Stimulated activated CD4-positive, alpha-beta T cell treated with anti-CD3 and anti-CD28 coated beads, Interleukin-4, amount 100 ng/mL, for 4 hours (primary cell): ENCODE data around the gene TPST2.

Source experiments
- DNase-seq, 2 experiments: peaks; one replicate each; pipeline ENCODE4 v3.0.0-alpha.2; 2020

TPST2 gene

DNA sequence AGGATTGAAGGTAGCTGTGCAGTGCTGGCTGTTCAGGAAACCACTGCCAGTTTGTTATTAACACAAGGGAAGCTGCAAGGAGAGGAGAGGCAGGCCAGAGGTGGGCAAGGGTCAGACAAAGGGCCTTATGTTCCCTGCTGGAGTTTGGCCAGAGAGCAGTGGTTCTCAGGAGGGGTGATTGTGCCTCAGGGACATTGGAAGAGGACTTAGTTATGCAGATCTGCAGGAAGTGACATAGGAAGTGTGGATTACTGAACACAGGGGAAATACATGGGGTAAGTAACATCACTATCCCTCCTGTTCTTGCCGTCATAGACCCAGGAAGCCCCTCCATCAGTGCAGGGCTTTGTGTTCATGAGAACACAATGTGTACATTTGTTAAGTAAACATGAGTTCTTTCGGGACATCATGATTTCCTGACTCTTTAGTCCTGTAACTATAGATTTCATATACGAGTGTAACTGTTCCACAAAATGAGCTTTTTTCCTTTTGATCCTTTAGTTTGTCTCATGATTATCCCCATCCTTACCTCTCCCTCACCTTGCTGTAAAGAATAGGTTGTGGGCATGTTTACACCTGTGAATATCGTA lies 100.4 kb downstream of the TPST2 start:
- DNase-seq = no peak

DNA sequence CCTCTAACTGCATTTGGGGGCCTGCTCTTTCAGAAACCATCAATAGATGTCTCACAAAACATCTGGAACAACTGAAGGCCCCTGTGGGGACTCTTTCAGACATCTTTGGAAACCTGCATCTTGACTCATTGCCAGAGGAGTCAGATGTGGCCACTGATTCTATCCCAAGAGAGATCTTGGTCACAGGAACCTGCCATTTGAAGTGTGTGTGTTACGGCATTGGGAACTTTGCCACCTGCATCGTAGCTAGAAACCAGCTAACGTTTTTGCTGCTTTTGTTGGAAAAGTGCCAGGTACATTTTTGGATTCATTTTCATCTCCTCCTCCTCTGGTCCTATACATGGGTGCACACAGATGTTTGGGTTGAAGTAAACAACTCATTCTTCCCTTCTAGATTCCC lies 101.9 kb downstream of the TPST2 start:
- no peak for DNase-seq

DNA sequence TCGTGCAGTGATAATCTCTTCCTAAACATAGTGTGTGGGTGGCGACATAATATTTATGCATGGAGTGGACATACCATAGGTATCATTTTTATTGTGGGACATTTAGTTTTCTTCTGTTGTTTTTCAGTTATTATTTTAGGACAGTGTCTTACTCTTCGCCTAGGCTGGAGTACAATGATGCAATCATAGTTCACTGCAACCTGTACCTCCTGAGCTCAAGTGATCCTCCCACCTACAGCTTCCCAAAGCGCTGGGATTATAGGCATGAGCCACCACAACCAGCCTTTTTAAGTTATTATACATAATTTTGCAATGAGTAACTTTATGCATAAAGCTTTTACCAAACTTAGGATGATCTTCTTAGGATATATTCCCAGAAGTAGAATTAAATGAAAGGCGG lies 103.5 kb downstream of the TPST2 start:
- DNase-seq = no peak

DNA sequence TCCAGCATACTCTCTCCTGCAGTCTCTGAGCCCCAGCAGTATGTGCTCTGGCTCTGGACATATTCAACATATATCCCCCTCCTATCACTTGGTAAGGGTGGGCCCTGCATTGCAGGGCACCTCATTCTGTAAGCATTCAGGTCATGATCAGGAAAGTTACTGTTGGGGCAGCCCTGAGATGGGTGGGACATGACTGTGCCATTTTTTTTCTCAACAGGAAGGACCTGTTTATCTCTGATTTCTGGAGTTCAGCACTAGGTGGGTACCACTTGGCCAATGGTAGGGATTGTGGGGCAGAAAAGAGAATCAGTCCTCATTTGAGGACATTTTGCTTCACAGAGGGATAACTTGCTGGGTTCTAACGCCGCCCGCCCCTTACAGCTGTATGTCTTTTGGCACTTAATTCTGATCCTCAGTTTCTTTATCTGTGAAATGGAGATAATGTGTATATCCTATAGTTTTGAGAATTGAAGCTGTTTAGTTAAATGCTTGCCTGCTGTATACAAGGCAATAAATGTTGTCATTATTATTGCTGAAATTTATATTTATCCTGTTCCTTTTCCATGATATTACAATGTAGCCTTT lies 104.0 kb downstream of the TPST2 start:
- no peak for DNase-seq

DNA sequence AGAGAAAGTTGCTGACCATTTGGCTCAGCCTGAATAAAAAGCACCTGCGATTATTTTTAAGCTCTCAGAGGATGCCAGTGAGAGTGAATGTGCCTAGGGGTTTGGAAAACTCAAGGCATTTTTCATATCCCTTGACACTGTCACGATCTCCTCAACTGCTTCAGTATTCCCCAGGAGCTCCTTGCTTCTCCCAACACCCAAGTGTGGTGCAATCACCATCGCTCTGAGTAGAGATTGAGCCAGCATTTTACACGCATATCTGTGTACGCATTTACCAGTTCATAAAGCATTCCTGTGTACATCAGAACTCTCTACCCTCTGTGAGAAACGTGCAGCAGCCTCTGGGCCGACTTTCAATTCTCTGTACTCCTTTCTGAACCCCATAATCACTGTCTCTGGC lies 104.9 kb downstream of the TPST2 start:
- no peak for DNase-seq

DNA sequence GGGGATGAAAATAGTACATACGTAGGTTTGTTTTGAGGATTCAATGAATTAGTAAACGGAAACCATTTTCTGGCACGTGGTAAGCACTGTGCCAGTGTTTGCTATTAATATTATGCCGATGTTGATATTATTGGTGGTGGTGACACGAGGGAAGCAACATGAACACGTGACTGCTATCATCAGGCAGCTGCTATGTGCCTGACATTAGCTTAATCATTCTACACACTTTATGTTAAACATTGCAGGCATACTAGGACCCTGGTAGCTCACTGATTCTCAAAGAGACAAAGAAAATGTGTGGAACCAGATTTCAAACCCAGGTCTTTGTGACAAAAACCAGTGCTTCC lies 105.6 kb downstream of the TPST2 start:
- no peak for DNase-seq

DNA sequence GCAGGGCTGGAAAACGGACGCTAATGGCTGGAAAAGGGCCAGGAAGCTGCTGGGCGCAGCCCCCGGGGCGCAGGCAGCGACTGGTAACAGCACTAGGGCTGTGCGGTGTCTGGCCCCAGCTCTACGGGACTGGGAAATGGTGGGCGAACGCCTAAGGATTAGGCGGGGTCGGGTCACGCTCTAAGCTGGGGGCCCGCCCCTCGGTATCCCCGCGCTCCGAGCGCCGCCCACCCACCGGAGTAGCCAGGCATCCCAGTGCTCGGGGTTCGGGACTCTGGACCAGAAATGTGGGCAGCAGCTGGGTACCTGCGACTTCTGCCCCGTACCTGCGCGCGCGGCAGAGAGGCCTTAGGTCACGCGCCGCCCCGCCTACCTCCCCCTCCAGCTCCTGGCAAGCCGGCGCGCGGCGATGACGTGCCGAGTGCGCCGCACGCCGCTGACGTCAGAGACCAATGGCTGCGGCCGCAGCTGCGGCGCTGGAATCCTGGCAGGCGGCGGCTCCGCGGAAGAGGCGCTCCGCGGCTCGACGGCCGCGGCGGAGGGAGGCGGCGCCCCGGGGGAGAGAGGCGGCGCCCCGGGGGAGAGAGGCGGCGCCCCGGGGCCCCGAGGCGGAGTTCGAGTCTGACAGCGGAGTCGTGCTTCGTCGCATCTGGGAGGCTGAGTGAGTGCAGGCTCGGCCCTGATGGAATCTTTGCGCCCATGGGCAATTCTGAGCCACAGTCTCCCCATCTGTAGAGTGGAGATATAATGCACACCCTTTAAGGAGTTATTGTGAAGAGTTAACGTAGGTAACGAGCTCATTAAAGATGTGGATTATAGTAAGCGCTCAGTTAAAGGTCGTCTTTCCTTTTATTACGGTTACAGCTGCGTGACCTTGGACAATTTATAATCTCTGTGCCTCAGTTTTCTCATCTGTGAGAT lies 106.2 kb downstream of the TPST2 start, which contains the start of the genes HPS4 and SRRD:
Gene HPS4, minus strand, starts transcription at position 345 of the 921 bp plus-strand sequence. CDS start 2,021 bp downstream, outside the sequence.
Gene SRRD, plus strand, starts transcription at position 439 of the 921 bp plus-strand sequence. Its CDS starts 14 bp downstream, at position 453.
- DNase-seq = peak; percentile 91 to 93

DNA sequence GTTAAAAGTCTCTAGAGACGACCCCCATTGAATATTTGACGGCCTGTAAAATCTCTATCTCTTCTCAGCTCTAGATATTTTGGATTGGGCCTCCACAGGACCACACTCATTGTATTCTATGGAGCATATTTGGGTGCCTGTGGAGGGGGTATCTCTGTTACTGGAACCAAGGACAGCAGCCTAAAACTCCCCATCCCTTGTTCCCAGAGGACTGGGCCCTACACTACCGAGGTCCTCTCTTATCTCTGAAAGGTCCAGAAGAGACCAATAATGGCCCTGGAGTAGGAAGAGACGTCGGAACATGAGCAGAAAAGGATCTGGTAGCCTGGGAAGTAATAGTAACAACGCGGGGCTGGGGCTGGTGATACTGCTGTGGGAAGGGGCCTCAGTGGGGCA lies 106.9 kb downstream of the TPST2 start:
- DNase-seq = no peak

DNA sequence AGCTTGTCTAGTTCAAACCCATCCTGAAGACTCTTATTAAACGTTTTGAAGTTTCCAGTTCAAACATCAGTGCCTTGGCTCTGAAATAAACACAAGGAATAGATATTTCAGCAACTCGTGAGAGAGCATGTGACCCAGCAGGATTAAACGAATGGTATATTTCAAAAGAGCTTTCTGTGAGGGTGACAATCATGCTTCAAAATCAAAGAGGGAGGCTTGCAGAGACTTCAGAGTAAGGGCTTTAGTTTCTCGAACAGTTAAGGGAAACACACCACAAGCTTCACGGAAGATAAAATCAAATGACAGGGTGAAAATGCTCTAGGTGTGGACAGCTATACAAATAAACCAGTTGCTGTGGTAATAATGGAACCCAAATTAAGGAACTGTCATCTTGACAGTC lies 107.8 kb downstream of the TPST2 start:
- no peak for DNase-seq

DNA sequence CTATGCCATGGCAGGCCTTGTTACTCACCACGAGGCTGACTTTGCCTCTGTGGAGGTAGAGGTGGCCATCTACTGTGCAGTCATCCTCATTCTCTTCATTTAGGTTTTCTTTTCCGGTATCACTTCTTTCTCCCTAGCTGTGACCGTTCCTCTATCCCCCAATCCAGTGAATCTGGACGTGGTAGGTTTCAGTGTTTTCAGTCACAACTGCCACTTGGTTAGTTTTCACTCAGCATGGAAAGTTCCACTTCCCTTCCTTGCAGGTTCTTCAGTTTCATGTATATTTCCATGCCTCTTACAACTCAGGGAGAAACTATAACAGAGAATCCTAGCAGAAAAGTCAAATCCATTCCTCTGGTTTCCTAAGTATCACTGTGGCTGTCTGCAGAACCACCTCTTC lies 108.2 kb downstream of the TPST2 start:
- no peak for DNase-seq

DNA sequence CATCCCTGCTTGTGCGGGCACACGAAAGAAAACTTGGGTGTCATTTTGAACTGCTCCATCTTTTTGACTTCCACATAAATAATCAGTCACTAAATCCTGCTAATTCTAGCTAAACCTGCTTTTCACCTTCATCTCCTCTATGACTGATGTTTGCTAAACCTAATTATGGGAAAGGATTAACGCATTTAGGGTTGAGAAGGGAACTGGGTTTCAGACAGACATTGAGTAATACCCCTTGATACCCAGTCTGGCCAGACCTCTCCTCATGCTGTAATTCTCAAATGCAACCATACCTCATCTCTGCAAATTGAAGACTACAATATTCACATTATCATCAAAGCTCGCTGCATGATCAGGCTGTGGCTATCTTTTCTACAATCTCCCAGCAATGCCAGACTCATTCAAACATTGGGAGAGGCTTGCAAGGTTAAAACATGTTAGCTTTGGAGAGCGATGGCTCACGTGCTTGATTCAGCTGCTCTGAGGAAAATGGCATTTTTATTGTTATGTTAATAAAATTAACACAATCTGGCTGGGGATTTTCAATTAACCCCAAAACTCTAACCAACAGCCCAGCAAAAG lies 108.7 kb downstream of the TPST2 start:
- no peak for DNase-seq

DNA sequence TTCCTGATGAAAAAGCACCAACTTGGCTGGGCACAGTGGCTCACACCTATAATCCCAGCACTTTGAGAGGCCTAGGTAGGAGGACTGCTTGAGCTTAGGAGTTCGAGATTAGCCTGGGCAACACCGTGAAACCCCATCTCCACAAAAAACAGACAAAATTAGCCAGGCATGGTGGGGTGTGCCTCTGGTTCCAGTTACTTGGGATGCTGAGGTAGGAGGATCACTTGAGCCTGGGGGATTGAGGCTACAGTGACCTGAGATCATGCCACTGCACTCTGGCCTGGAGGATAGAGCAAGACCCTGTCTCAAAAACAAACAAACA lies 109.4 kb downstream of the TPST2 start:
- DNase-seq = no peak

DNA sequence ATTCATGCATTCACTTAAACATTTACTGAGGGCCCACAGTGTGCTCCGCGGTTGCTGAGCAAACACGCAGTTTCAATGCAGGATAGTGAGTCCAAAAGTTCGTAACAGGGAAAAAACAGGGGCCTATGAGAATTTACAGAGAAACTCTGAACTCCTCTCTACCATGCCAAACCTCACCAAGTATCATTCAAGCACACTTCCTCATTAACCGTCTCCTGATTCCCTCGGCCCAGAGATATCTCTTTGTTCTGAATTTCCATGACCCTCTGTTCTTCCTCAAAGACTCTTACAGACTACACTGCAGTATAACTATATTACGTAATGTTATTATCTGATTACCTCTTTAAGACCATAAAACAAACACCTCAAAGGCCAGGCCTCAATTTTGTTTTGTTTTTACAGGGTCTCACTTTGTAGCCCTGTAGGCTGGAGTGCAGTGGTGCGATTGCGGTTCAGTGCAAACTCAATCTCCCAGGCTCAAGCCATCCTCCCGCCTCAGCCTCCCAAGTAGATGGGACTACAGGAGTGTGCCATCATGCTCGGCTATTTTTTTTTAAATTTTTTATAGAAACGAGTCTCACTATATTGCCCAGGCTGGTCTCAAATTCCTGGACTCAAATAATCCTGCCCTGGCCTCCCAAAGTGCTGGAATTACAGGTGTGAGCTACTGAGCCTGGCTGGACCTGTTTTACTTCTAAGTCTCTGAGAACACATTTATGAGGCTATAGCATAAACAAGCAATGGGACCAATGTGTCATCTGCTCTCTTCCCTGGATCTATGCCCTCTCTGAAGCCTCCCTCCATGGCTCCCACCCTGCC lies 109.9 kb downstream of the TPST2 start:
- no peak for DNase-seq

DNA sequence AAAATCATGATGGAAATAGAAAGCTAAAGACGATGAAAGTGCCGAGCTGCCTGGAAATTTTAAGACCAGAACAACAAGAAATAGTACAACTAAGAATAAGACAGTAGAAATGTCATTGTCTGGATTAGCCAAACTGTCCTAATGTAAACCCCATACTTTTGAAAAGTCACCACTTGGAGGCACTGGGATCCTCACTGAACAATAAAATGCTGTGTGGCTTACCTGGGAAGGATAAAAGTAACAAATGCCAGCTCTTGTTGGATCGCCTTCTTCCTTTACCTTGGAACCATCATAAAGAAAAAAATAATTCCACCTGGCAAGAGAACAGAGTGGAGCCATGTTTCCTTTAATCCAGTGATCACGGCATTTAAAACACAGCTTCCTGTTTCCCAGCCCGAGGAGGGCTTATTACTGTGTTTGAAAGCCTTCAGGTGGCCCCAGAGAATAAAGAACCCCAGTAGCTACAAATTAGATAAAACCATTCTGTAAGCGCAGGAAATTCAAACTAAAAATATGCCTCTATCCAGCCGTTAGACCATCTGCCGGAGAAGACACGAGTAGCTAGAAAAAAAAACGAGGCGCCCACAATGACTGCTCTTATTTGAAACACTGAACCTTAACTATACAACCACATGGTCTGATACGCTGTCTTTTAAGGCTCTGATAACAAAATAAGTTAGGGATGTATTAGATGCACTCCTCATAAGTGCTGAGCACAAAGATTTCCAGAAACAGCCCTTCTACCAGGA lies 110.7 kb downstream of the TPST2 start:
- no peak for DNase-seq

DNA sequence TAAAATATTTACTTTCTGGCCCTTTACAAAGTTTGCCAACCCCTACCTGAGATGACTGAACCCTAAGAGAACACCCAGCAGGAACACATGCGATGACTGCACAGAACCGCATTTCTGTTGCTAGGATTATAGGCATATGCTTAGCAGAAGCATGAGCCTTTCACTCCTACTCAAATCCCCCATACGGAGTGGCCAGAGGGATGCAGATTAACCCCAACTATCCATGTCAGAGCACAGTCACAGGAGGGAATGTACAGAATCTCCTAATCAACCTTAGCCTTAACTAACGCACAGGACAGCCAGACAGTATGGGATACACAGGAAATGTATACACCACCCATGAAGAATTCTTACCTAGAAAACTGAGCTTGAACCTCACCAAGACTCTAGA lies 112.6 kb downstream of the TPST2 start:
- no peak for DNase-seq

DNA sequence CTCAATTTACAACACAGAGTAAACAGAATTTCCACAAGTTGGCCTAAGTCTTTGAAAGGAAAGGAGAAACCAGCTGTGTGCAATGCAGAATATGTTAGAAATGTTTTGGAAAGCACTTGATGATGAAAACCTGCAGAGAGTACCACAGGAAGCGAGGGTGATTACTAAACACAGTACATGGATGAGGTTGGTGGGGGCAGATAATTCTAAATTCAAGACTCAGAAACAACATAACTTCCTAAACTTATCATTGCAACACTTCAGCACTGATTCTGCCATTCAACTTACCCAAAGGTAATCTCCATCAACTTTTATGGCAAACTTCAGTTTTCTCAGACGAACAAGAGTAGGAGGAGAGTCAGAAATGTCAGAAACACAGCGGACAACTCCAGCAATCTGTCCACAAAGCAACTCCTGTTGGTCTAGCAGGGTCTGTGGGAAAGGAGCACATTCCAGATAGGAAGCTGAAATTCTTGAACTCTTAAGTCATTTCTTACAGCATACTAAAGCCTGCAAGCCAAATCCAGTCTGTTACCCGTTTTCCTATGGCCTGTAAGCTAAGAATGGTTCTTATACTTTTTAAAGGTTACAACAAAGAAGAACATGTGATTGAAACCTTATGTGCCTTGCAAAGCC lies 113.1 kb downstream of the TPST2 start:
- no peak for DNase-seq

DNA sequence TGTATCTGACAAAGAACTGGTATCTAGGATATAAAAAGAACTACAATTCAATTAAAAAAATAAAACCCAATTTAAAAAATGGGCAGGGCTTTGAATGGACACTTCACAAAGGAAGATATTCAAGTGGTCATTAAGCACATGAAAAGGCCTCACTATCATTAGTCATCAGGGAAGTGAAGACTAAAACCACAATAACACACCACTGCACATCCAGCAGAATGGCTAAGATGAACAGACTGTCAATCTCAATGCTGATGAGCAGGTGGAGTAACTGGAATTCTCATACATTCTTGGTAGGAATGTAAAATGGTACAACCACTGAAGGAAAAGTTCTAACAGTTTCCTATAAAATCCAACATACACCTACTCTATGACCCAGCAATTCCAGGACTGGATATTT lies 115.2 kb downstream of the TPST2 start:
- no peak for DNase-seq
